Measurements from ENCODE around the gene PCDHA6. TPM values are rescaled to one million over a fixed set of nuclear protein-coding genes. Genes with fewer than 3 reads are reported as not detected.

The PCDHA6 gene
- total RNA-seq = 0.18 TPM in 1 of 2 replicates, not detected in the other
- 0.04 and 0.08 TPM in 2 replicates for polyA plus RNA-seq
- polyA plus RNA-seq (2011; cell fraction: cytosol; rRNA removed) = 0.04 TPM in 1 of 2 replicates, not detected in the other
- polyA plus RNA-seq (2011; cell fraction: nucleus; rRNA removed) = 0.10 and 0.14 TPM in 2 replicates
- polyA plus RNA-seq (2012) = 0.18 TPM in 1 of 2 replicates, not detected in the other
- polyA minus RNA-seq = 0.49 and 0.87 TPM in 2 replicates
- not detected for polyA minus RNA-seq (2011; cell fraction: cytosol; rRNA and poly(A)+ RNA removed)
- polyA minus RNA-seq (2011; cell fraction: nucleus; rRNA and poly(A)+ RNA removed) = 0.38 and 0.53 TPM in 2 replicates
- Bru-seq, nascent RNA = percentile 14 among the genes with signal in this experiment
- BruChase-seq, experiment 1, labeled RNA remaining after a 6-hour chase = percentile 23 among the genes with signal in this experiment
- BruChase-seq, experiment 2, labeled RNA remaining after a 2-hour chase = percentile 17 among the genes with signal in this experiment
- long read RNA-seq = 0 reads

- H3K27ac ChIP-seq (ENCODE audit: insufficient read depth, low read depth, low read length) = no peak within 1 kb of the TSS
- POLR2A ChIA-PET = no interaction called here
- H3K79me2 ChIP-seq (ENCODE audit: control insufficient read depth, insufficient read depth, low read length) = no peaks in the 10 kb centered on the region
- CTCF ChIA-PET = interaction anchor here (0.8 to 1.4 kb wide), 2 partner anchors 20 to 42 kb away, joined by 3 to 4 read pairs; partner anchors contain the start of gene PCDHA1
- H3K4me1 ChIP-seq (ENCODE audit: control insufficient read depth, extremely low read depth, insufficient read depth, low read length) = no peaks in the 10 kb centered on the region
- FAIRE-seq (no peak), DNase-seq (ENCODE audit: low read depth, low spot score) (peak; percentile 4)
- no peaks in the 10 kb centered on the region for H3K9me3 ChIP-seq (replicated peaks; ENCODE audit: control insufficient read depth, insufficient read depth, low read length)
- H3K36me3 ChIP-seq (ENCODE audit: control insufficient read depth in 2 of 2, extremely low read depth in 1 of 2, insufficient read depth in 2 of 2, low read length in 2 of 2) = no peaks in the 10 kb centered on the region
- H3K4me2 ChIP-seq (ENCODE audit: insufficient read depth, low read length) = no peak within 1 kb of the TSS
- no peaks in the 10 kb centered on the region for H3K9me1 ChIP-seq (replicated peaks; ENCODE audit: control insufficient read depth, extremely low read depth, insufficient read depth, low read length)
- TF ChIP-seq CTCF (IDR thresholded peaks at IDR 0.05; ENCODE audit: extremely low read depth in 1 of 2, insufficient read depth in 1 of 2, low read depth in 1 of 2, low read length in 2 of 2) (peak in 1 of 2 donors; percentile 4), EZH2 (IDR thresholded peaks at IDR 0.05; ENCODE audit: borderline replicate concordance, low read depth, low read length, severe bottlenecking) (no peak)
- BruUV-seq (replicated peaks) = no TSS peak
- no peaks in the 10 kb centered on the region for H4K20me1 ChIP-seq (replicated peaks; ENCODE audit: control insufficient read depth, extremely low read depth, insufficient read depth, low read length)
- H3K9ac ChIP-seq (replicated peaks; ENCODE audit: extremely low read depth, insufficient read depth, low read length) = no peak within 1 kb of the TSS
- H3K27me3 ChIP-seq (ENCODE audit: control insufficient read depth in 2 of 2, insufficient read depth in 2 of 2, low read length in 2 of 2) = no peaks in the 10 kb centered on the region
- intact Hi-C loops (cut with micrococcal nuclease) (no loop called here), dilution Hi-C loops (cut with MboI; ENCODE audit: extremely low pct_ligation_motif_present, low sequenced_read_pairs) (no loop called here)
- H2AFZ ChIP-seq (ENCODE audit: low read depth, low read length) = no peak within 1 kb of the TSS
- H3K4me3 ChIP-seq (replicated peaks in 1 of 3; ENCODE audit: insufficient read depth in 1 of 3, low read depth in 1 of 3, low read length in 3 of 3) = no peak within 1 kb of the TSS
These were observed at the start of gene PCDHA6 for GRCh38 chr5:140827704-140828361. Gene PCDHA6 (plus strand): TSS chr5:140827960. CDS start chr5:140828092, 132 bp downstream.

- TF ChIP-seq POLR2AphosphoS5 (IDR thresholded peaks at IDR 0.05; ENCODE audit: insufficient read depth, low read depth, low read length) (no peak), MAX (IDR thresholded peaks at IDR 0.05; ENCODE audit: insufficient read depth, insufficient read length) (no peak), POLR2A (IDR thresholded peaks at IDR 0.05; ENCODE audit: low read depth, low read length) (no peak), JUN (IDR thresholded peaks at IDR 0.05; ENCODE audit: borderline replicate concordance, insufficient read depth, insufficient read length, low read depth) (no peak), EZH2 (IDR thresholded peaks at IDR 0.05; ENCODE audit: borderline replicate concordance, low read depth, low read length, severe bottlenecking) (no peak), CTCF (IDR thresholded peaks at IDR 0.05; ENCODE audit: extremely low read depth in 1 of 2, insufficient read depth in 1 of 2, low read depth in 1 of 2, low read length in 2 of 2) (no peak), MYC (IDR thresholded peaks at IDR 0.05; ENCODE audit: low read depth, low read length) (no peak), FOS (IDR thresholded peaks at IDR 0.05; ENCODE audit: borderline replicate concordance, insufficient read depth, low read length) (no peak), GATA2 (IDR thresholded peaks at IDR 0.05; ENCODE audit: insufficient read depth, insufficient read length, low read depth, low read length) (no peak)
- dilution Hi-C loops (cut with MboI; ENCODE audit: extremely low pct_ligation_motif_present, low sequenced_read_pairs) = no loop called here
- POLR2A ChIA-PET = no interaction called here
These were observed 47.2 kb upstream of the PCDHA6 start for GRCh38 chr5:140780512-140780911.

More at GRCh38 chr5:140780512-140780911, 47.2 kb upstream of the PCDHA6 start:
- no TSS peak for BruUV-seq (replicated peaks)
- Histone ChIP-seq H3K27me3 (ENCODE audit: control insufficient read depth in 2 of 2, insufficient read depth in 2 of 2, low read length in 2 of 2) (no peaks in the 10 kb centered on the region), H3K9me3 (replicated peaks; ENCODE audit: control insufficient read depth, insufficient read depth, low read length) (peaks cover 2% of the 10 kb centered on the region), H3K4me3 (replicated peaks in 1 of 3; ENCODE audit: insufficient read depth in 1 of 3, low read depth in 1 of 3, low read length in 3 of 3) (no peak overlapping the region), H4K20me1 (replicated peaks; ENCODE audit: control insufficient read depth, extremely low read depth, insufficient read depth, low read length) (no peaks in the 10 kb centered on the region), H3K4me1 (ENCODE audit: control insufficient read depth, extremely low read depth, insufficient read depth, low read length) (no peaks in the 10 kb centered on the region), H3K9me1 (replicated peaks; ENCODE audit: control insufficient read depth, extremely low read depth, insufficient read depth, low read length) (no peaks in the 10 kb centered on the region), H3K79me2 (ENCODE audit: control insufficient read depth, insufficient read depth, low read length) (no peaks in the 10 kb centered on the region), H3K27ac (ENCODE audit: insufficient read depth, low read depth, low read length) (no peak overlapping the region), H3K36me3 (ENCODE audit: control insufficient read depth in 2 of 2, extremely low read depth in 1 of 2, insufficient read depth in 2 of 2, low read length in 2 of 2) (no peaks in the 10 kb centered on the region), H2AFZ (ENCODE audit: low read depth, low read length) (no peak overlapping the region), H3K9ac (replicated peaks; ENCODE audit: extremely low read depth, insufficient read depth, low read length) (no peak overlapping the region), H3K4me2 (ENCODE audit: insufficient read depth, low read length) (no peak overlapping the region)
- intact Hi-C loops (cut with micrococcal nuclease) = no loop called here
- no peak for FAIRE-seq
- no peak for DNase-seq (ENCODE audit: low read depth, low spot score)
- CTCF ChIA-PET = no interaction called here

All from endothelial cell of umbilical vein (primary cell).